ENCODE data around the gene SMCO2. TPM values are rescaled to one million over a fixed set of nuclear protein-coding genes. Genes with fewer than 3 reads are reported as not detected.

The SMCO2 gene
- not detected in 2 replicates for total RNA-seq

DNA sequence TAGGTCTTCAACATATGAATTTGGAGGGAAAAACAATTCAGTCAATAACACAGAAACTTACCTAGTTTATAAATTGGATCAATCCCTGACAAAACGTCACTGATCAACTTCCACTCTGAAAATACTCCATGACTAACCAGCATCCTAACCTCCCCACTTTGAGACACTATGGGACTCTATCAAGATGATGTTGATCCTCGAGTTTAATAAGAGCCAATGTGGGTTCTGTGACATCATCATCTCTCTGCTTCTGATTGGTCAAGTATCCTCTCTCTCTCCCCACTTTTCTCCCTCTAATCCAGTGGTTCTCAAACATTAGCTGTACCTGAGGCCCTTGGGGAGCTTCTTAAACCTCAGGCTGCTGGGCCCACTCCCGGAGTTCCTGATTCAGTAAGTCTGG lies at the start of gene SMCO2:
SMCO2 (plus strand) TSS at position 301 of the 400 bp plus-strand sequence. CDS start 23,896 bp downstream, outside the sequence.

DNA sequence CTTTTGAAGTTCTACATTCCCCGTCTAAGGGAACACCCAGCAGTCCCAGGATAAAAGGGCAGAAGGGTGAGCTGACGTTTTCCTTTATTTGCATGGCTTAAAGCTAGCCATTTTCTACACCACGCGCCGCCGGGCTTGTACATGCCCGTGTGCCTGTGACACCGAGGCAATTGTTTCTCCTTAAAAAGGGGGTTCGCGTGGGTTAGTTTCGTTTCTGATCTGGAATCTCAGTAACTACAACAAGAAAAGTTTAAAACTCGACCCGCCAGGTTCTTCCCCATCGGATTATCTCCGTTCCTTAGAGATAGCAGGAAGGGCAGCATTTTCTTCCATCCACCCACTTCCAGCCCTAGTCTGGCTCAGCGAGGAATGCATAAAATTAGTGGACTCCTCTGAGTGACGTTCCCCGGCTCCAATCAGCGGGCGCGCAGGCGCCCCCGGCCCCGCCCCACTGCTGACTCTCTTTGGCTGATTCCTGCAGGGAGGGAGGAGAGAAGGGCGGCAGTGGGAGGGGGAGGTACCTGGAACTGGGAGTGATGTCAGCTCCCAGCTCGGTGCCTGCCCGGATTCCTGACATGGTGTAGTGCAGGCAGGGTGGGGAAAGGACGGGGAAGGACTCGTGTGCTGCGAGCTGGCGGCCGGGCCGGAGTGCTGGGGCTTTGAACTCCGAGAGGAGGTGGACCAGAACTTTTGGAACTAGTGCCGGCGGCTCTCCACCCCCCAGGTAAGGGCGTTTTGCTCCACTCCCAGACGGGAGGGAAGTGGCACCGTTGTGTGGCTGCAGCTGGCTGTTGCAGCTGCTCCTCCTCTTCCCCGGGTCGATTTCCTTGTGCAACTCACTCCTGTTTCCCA lies 77.3 kb downstream of the SMCO2 start, which contains the start of gene PPFIBP1:
PPFIBP1 (plus strand) TSS at position 565 of the 852 bp plus-strand sequence. CDS start 109,191 bp downstream, outside the sequence.

Other genes with a start within 250 kb of the SMCO2 start
- gene STK38L, start 202.4 kb upstream of the SMCO2 start, total RNA-seq, result 6.9 and 7.4 TPM in 2 replicates
- gene BMAL2, start 113.9 kb upstream of the SMCO2 start, total RNA-seq, result 29.1 and 30.3 TPM in 2 replicates
- gene PPFIBP1, start 77.5 kb downstream of the SMCO2 start, total RNA-seq, result 69.2 and 79.4 TPM in 2 replicates
- gene REP15, start 249.7 kb downstream of the SMCO2 start, total RNA-seq, result 0.29 and 1.4 TPM in 2 replicates